ENCODE data around the gene NAALADL1.
"Not testable (repeated sequence)": the region's sequence is repeated elsewhere in the genome, so short reads cannot be mapped to it uniquely, and the experiment has no call there.

Gene NAALADL1

DNA sequence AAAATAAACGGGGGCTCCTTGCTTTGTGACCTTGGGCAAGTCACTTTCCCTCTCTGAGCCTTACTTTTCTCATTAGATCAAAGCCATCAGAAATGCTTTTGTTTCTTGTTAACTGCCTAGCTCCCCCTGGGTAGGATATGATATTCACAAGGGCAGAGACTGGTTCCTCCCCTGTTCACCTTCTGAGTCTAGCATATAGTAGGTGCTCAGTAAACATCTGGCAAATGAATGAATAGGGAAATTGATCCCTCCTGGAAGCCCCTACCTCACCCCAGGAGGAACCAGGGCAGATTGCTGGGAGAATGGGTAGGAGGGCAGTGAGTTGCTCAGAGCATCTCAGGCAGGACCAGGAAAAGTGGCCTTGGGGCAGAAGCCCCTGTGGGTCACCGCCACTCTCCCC lies 23.9 kb downstream of the NAALADL1 start:
- no peaks in the 10 kb centered on the region for H3K9me3 ChIP-seq (ENCODE audit: insufficient read depth, low read length)
- no peaks in the 10 kb centered on the region for H3K79me2 ChIP-seq (ENCODE audit: low read length)
- TF ChIP-seq CTCF (IDR thresholded peaks at IDR 0.05; ENCODE audit: low read depth, low read length) (no peak), EZH2phosphoT487 (IDR thresholded peaks at IDR 0.05; ENCODE audit: low read depth) (no peak)
- no peak overlapping the region for H3K9ac ChIP-seq (ENCODE audit: low read length)
- no peak overlapping the region for H3K4me2 ChIP-seq (ENCODE audit: low read length)
- no peaks in the 10 kb centered on the region for H4K20me1 ChIP-seq (ENCODE audit: insufficient read depth, low read length)
- no peaks in the 10 kb centered on the region for H3K27me3 ChIP-seq (ENCODE audit: low read depth, low read length)
- H3K36me3 ChIP-seq (replicated peaks; ENCODE audit: low read depth, low read length), result no peaks in the 10 kb centered on the region
- no peak overlapping the region for H3K4me3 ChIP-seq (ENCODE audit: low read length)
- H3K4me1 ChIP-seq (ENCODE audit: low read length), result no peaks in the 10 kb centered on the region
- H2AFZ ChIP-seq (ENCODE audit: low read depth, low read length), result no peak overlapping the region
- H3K27ac ChIP-seq (ENCODE audit: low read length), result no peak overlapping the region

DNA sequence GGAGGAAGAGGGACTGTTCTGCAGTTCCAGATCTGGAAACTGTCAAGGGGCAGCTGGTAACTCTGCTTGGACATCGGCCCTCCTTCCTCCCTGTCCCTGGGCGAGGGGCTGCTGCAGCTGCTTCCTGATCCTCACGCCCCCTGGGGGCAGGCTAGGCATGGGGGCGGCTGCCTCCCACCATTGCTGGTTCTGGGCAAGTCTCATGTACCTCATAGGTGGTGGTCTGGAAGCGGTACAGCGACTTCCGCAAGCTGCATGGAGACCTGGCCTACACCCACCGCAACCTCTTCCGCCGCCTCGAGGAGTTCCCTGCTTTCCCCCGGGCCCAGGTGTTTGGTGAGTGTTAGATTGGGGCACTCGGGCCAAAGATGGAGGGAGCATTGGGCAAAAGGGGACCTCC lies 26.1 kb downstream of the NAALADL1 start:
- Histone ChIP-seq H3K79me2 (ENCODE audit: low read length) (no peaks in the 10 kb centered on the region), H3K27me3 (ENCODE audit: low read depth, low read length) (no peaks in the 10 kb centered on the region), H3K4me3 (ENCODE audit: low read length) (no peak overlapping the region), H2AFZ (ENCODE audit: low read depth, low read length) (no peak overlapping the region), H3K9me3 (ENCODE audit: insufficient read depth, low read length) (no peaks in the 10 kb centered on the region), H3K4me2 (ENCODE audit: low read length) (no peak overlapping the region), H3K9ac (ENCODE audit: low read length) (no peak overlapping the region), H3K27ac (ENCODE audit: low read length) (no peak overlapping the region), H3K4me1 (ENCODE audit: low read length) (peaks cover 8% of the 10 kb centered on the region), H4K20me1 (ENCODE audit: insufficient read depth, low read length) (no peaks in the 10 kb centered on the region), H3K36me3 (replicated peaks; ENCODE audit: low read depth, low read length) (no peaks in the 10 kb centered on the region)
- no peak for TF ChIP-seq EZH2phosphoT487 (IDR thresholded peaks at IDR 0.05; ENCODE audit: low read depth)
- 0 out of 2 replicates have a peak, but pooled peaks have one; percentile 6 for TF ChIP-seq CTCF (IDR thresholded peaks at IDR 0.05; ENCODE audit: low read depth, low read length)

- Histone ChIP-seq H3K4me3 (ENCODE audit: low read length) (peak within 1 kb of the TSS; percentile 77), H3K4me2 (ENCODE audit: low read length) (peak within 1 kb of the TSS; percentile 92), H3K4me1 (ENCODE audit: low read length) (peaks cover 13% of the 10 kb centered on the region), H4K20me1 (ENCODE audit: insufficient read depth, low read length) (no peaks in the 10 kb centered on the region), H2AFZ (ENCODE audit: low read depth, low read length) (peak within 1 kb of the TSS; percentile 95), H3K27ac (ENCODE audit: low read length) (peak within 1 kb of the TSS; percentile 48), H3K9ac (ENCODE audit: low read length) (peak within 1 kb of the TSS; percentile 68), H3K36me3 (replicated peaks; ENCODE audit: low read depth, low read length) (peaks cover under 1% of the 10 kb centered on the region), H3K9me3 (ENCODE audit: insufficient read depth, low read length) (no peaks in the 10 kb centered on the region), H3K27me3 (ENCODE audit: low read depth, low read length) (no peaks in the 10 kb centered on the region), H3K79me2 (ENCODE audit: low read length) (no peaks in the 10 kb centered on the region)
- no peak for TF ChIP-seq EZH2phosphoT487 (IDR thresholded peaks at IDR 0.05; ENCODE audit: low read depth)
- TF ChIP-seq CTCF (IDR thresholded peaks at IDR 0.05; ENCODE audit: low read depth, low read length), result peak; percentile 23; the same call in 1 of the 2 replicates
Observed at GRCh38 chr11:65027213-65028067, 30.9 kb downstream of the NAALADL1 start, which contains the start of gene SNX15. SNX15 (plus strand) TSS chr11:65027439; CDS start chr11:65027538, 99 bp downstream.

DNA sequence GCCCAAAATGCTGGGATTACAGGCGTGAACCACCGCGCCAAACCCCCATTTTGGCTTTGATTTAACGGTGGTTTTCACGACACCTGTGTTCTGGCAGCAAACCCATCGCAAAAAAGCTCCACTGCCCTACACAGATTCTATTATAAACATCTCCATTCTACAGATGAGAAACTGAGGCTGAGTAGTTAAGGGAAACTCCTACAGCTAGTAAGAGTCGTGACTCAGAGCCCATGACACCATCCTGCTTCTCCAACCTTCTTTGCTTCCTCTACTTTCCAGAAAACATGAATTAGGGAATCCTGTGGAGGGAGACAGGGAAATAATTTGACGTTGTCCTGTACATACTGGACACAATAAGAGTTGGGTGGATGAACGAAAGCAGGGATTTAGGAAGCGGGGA lies 31.5 kb downstream of the NAALADL1 start:
- TF ChIP-seq CTCF (IDR thresholded peaks at IDR 0.05; ENCODE audit: low read depth, low read length) (no peak), EZH2phosphoT487 (IDR thresholded peaks at IDR 0.05; ENCODE audit: low read depth) (no peak)
- no peak overlapping the region for H3K27ac ChIP-seq (ENCODE audit: low read length)
- peaks cover 6% of the 10 kb centered on the region for H3K36me3 ChIP-seq (replicated peaks; ENCODE audit: low read depth, low read length)
- no peaks in the 10 kb centered on the region for H3K9me3 ChIP-seq (ENCODE audit: insufficient read depth, low read length)
- peak overlapping the region; percentile 95 for H2AFZ ChIP-seq (ENCODE audit: low read depth, low read length)
- H3K9ac ChIP-seq (ENCODE audit: low read length), result peak overlapping the region; percentile 68
- peak overlapping the region; percentile 69 for H3K4me2 ChIP-seq (ENCODE audit: low read length)
- no peaks in the 10 kb centered on the region for H3K27me3 ChIP-seq (ENCODE audit: low read depth, low read length)
- peak overlapping the region; percentile 77 for H3K4me3 ChIP-seq (ENCODE audit: low read length)
- H3K79me2 ChIP-seq (ENCODE audit: low read length), result no peaks in the 10 kb centered on the region
- H4K20me1 ChIP-seq (ENCODE audit: insufficient read depth, low read length), result no peaks in the 10 kb centered on the region
- H3K4me1 ChIP-seq (ENCODE audit: low read length), result peaks cover 13% of the 10 kb centered on the region

DNA sequence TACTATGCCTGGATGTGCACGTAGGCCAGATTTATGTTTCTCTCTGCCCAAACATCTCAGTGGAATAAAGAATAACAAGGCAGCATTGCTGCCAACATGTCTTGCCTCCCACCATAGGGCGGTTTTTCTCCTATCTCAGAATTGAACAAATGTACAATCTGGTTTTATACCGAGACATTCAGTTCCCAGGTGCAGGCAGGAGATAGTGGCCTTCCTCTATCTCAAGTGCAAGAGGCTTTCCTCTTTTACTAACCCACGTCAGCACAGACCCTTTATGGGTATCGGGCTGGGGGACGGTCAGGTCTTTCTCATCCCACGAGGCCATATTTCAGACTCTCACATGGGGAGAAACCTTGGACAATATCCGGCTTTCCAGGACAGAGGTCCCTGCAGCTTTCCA lies 34.9 kb downstream of the NAALADL1 start:
- H3K27ac ChIP-seq (ENCODE audit: low read length); H3K4me2 ChIP-seq (ENCODE audit: low read length); H2AFZ ChIP-seq (ENCODE audit: low read depth, low read length); H3K9me3 ChIP-seq (ENCODE audit: insufficient read depth, low read length); H3K27me3 ChIP-seq (ENCODE audit: low read depth, low read length); H3K79me2 ChIP-seq (ENCODE audit: low read length); H3K9ac ChIP-seq (ENCODE audit: low read length); H4K20me1 ChIP-seq (ENCODE audit: insufficient read depth, low read length); H3K4me3 ChIP-seq (ENCODE audit: low read length): not testable (repeated sequence)
- Histone ChIP-seq H3K4me1 (ENCODE audit: low read length) (peaks cover 13% of the 10 kb centered on the region), H3K36me3 (replicated peaks; ENCODE audit: low read depth, low read length) (peaks cover 18% of the 10 kb centered on the region)

Data from OCI-LY3 (cell line).